Tibial nerve (tissue), 4 donors: Measurements from ENCODE around the gene CFAP99. TPM values are rescaled to one million over a fixed set of nuclear protein-coding genes. Genes with fewer than 3 reads are reported as not detected.

Experiments
- DNase-seq, 2 donors: peaks; one replicate each; pipeline ENCODE4 v3.0.0-alpha.2; 2019; ENCODE audit warnings: low spot score in 2 of 2
- H3K27ac ChIP-seq, 4 donors: fragments of 200-600 bp; sonication (generic) in 3 of 4; one replicate each; pipeline ENCODE4 v1.5.1; 2017 to 2019; ENCODE audit warnings: mild to moderate bottlenecking in 1 of 4
- H3K27me3 ChIP-seq, 2 donors: fragments of 200-600 bp; sonication (generic) in 1 of 2; one replicate each; pipeline versions ENCODE4 v1.5.1 to v1.6.0; 2017 to 2019
- H3K36me3 ChIP-seq, 3 donors: fragments of 200-600 bp; sonication (generic); one replicate each; pipeline ENCODE4 v1.5.1; 2018 to 2019
- H3K4me1 ChIP-seq, 4 donors: fragments of 200-600 bp; sonication (generic) in 3 of 4; one replicate each; pipeline ENCODE4 v1.5.1; 2017 to 2019
- H3K4me3 ChIP-seq, 4 donors: fragments of 200-600 bp; sonication (generic) in 3 of 4; one replicate each; pipeline ENCODE4 v1.5.1; 2017 to 2019; ENCODE audit warnings: mild to moderate bottlenecking in 1 of 4, moderate library complexity in 1 of 4
- H3K9me3 ChIP-seq, 4 donors: fragments of 200-600 bp; sonication (generic) in 3 of 4; one replicate each; pipeline ENCODE4 v1.5.1; 2017 to 2019
- EP300 ChIP-seq, 2 donors: sonication (generic); formaldehyde crosslinking; IDR thresholded peaks; one replicate each; pipeline ENCODE4 v1.6.1; 2017; ENCODE audit warnings: antibody characterized with exemption in 2 of 2, mild to moderate bottlenecking in 1 of 2
- POLR2A ChIP-seq, 2 donors: fragments of 450-650 bp; IDR thresholded peaks; one replicate each; pipeline ENCODE4 v1.6.1; 2017; ENCODE audit warnings: antibody characterized with exemption in 2 of 2, mild to moderate bottlenecking in 2 of 2, moderate library complexity in 2 of 2
- WGBS, 2 donors: methylation state at CpG; one replicate each; pipeline ENCODE4 v1.1.5; 2018; 5-methylcytosine and 5-hydroxymethylcytosine counted together
- total RNA-seq, 4 donors: library from RNA; depleted of rRNA; stranded (reverse); fragments of >200 nt; gene quantifications; one replicate each; pipeline ENCODE4 v1.1.0, GENCODE V29; 2016
- TF ChIP-seq, protein P1 (sequence below), 5 experiments: fragments of 200-600 bp in 3 of 5; fragments of 450-650 bp in 2 of 5; sonication (generic) in 3 of 5; IDR thresholded peaks; one replicate each; pipeline ENCODE4 v1.5.1; 2016 to 2019; ENCODE audit warnings: antibody characterized with exemption in 5 of 5, mild to moderate bottlenecking in 3 of 5, moderate library complexity in 2 of 5

The CFAP99 gene
- total RNA-seq, 4 donors from 2014 or later, result not detected

DNA sequence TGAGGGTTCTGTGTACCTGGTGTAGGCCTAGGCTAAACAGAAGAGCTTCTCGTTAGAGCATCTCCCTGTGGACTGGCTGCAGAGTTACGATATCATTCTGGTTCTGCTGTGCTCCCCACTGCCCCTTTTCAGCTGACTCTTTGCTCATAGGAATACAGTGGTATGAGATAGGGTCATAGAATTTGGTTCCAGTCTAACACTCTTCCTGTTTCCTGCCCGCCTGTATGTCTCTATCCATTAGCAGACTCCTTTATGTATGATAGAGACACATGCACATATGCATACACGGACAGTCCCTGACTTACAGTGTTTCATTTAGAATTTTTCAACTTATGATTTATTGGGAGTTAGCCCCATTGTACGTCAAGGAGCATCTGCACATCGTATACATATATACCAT, 65.4 kb downstream of the CFAP99 start:
- H3K9me3 ChIP-seq, result no peaks in the 10 kb centered on the region
- H3K27ac ChIP-seq, result peak overlapping the region in 3 of 4 donors; percentile 33 to 44 (median 40)
- H3K4me1 ChIP-seq, result peaks cover 0 to 88% (median 61%) of the 10 kb centered on the region in 4 donors
- TF ChIP-seq, protein P1, sequence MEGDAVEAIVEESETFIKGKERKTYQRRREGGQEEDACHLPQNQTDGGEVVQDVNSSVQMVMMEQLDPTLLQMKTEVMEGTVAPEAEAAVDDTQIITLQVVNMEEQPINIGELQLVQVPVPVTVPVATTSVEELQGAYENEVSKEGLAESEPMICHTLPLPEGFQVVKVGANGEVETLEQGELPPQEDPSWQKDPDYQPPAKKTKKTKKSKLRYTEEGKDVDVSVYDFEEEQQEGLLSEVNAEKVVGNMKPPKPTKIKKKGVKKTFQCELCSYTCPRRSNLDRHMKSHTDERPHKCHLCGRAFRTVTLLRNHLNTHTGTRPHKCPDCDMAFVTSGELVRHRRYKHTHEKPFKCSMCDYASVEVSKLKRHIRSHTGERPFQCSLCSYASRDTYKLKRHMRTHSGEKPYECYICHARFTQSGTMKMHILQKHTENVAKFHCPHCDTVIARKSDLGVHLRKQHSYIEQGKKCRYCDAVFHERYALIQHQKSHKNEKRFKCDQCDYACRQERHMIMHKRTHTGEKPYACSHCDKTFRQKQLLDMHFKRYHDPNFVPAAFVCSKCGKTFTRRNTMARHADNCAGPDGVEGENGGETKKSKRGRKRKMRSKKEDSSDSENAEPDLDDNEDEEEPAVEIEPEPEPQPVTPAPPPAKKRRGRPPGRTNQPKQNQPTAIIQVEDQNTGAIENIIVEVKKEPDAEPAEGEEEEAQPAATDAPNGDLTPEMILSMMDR (IDR thresholded peaks at IDR 0.05), result no peak
- TF ChIP-seq POLR2A (IDR thresholded peaks at IDR 0.05), result no peak
- no peak for TF ChIP-seq EP300 (IDR thresholded peaks at IDR 0.05)
- 76 to 81% methylated on average over 6 of the region's 6 CpGs for WGBS, 2 donors
- DNase-seq, result no peak
- no peaks in the 10 kb centered on the region for H3K27me3 ChIP-seq
- H3K4me3 ChIP-seq, result no peak overlapping the region
- H3K36me3 ChIP-seq, result peaks cover 0 to 2% (median 1%) of the 10 kb centered on the region in 3 donors

DNA sequence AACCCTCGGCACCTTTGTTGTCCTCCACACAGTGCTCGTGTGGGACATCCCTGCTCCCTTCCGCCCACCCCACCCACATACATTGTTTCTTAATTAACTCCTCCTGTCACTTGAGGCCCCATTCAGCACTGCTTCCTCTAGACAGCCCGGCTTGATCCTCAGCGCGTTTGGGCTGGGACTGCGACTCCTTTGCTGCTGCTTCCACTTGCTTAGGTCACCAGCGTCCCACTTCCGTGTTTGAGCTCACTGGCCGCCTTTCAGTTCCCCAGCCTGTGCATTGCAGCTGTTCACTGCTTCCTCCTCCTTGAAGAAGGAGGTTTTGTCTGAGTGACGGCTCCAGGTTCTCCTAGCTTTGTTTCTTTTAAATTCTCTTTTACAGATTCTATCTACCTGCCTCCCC, 66.2 kb downstream of the CFAP99 start:
- Histone ChIP-seq H3K27ac (peak overlapping the region in 3 of 4 donors; percentile 40 to 60 (median 44)), H3K27me3 (no peaks in the 10 kb centered on the region), H3K4me3 (no peak overlapping the region), H3K9me3 (no peaks in the 10 kb centered on the region), H3K36me3 (peaks cover 0 to 10% (median 6%) of the 10 kb centered on the region in 3 donors), H3K4me1 (peaks cover 0 to 86% (median 61%) of the 10 kb centered on the region in 4 donors)
- TF ChIP-seq EP300 (IDR thresholded peaks at IDR 0.05) (peak in 1 of 2 donors; percentile 63), POLR2A (IDR thresholded peaks at IDR 0.05) (no peak)
- TF ChIP-seq, protein P1 (IDR thresholded peaks at IDR 0.05), result no peak
- 18 to 25% methylated on average over 11 of the region's 11 CpGs for WGBS, 2 donors
- peak; percentile 35 to 61 for DNase-seq

DNA sequence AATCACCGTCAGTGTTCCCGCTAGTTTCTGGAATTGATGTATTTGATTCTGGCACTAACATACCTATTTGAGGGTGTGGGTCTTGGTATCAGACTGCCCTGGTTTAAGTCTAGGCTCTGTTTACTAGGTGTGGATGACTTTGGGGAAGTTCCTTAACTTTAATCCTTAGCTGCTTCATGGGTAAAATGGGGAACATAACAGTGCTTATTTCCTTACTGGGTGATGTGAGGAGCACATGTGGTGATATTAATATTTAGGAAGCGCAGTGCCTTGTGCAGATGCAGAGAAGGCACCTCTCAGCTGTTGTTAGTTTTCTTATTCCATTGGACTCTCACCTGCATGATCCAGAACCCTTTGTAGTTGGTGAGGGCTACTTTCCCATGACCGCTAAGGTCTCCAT, 67.2 kb downstream of the CFAP99 start:
- Histone ChIP-seq H3K9me3 (no peaks in the 10 kb centered on the region), H3K4me3 (no peak overlapping the region), H3K4me1 (peaks cover 0 to 85% (median 59%) of the 10 kb centered on the region in 4 donors), H3K36me3 (peaks cover 0 to 20% (median 12%) of the 10 kb centered on the region in 3 donors), H3K27ac (peak overlapping the region in 1 of 4 donors; percentile 40), H3K27me3 (no peaks in the 10 kb centered on the region)
- 92% methylated on average over 4 of the region's 4 CpGs for WGBS, 2 donors
- TF ChIP-seq POLR2A (IDR thresholded peaks at IDR 0.05) (no peak), EP300 (IDR thresholded peaks at IDR 0.05) (no peak)
- TF ChIP-seq, protein P1 (IDR thresholded peaks at IDR 0.05), result no peak
- no peak for DNase-seq

DNA sequence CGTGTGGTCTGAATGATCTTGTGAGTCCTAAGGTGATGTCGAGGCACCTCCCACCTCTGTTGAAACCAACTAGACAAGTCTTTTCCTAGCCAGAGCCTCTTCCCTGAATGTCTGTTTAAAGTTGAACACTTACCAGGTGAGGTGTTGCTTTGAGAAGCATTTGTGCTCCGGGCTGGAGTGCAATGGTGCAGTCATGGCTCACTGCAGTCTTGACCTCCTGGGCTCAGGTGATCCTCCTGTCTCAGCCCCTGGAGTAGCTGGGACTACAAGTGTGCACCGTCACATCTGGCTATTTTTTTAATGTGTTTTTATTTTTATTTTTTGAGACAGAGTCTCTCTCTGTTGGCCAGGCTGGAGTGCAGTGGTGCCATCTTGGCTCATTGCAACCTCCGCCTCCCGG, 68.2 kb downstream of the CFAP99 start:
- WGBS, 2 donors, result 93 to 94% methylated on average over 6 of the region's 6 CpGs
- no peak for TF ChIP-seq POLR2A (IDR thresholded peaks at IDR 0.05)
- TF ChIP-seq EP300 (IDR thresholded peaks at IDR 0.05), result no peak
- TF ChIP-seq, protein P1 (IDR thresholded peaks at IDR 0.05), result no peak
- peaks cover 0 to 75% (median 49%) of the 10 kb centered on the region in 4 donors for H3K4me1 ChIP-seq

DNA sequence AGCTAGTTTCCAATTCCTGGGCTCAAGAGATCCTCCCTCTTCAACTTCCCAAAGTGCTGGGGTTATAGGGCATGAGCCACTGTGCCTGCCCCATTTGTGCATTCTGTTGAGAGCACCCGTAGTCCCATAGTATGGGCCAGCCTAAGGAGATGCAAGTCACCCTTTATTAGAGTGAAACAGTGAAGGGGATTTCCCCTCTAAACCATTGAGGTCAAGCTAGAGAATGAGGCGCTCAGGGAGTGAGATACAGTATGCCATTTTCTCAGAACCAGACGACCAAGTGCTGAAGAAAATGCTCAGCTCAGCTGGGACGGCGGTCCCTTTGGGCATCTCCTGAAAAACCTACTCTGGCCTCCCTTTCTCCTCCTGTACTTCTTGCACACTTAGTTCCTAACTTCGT, 68.9 kb downstream of the CFAP99 start:
- no peaks in the 10 kb centered on the region for H3K27me3 ChIP-seq
- DNase-seq, result no peak
- no peak for TF ChIP-seq EP300 (IDR thresholded peaks at IDR 0.05)
- no peak for TF ChIP-seq POLR2A (IDR thresholded peaks at IDR 0.05)
- TF ChIP-seq, protein P1 (IDR thresholded peaks at IDR 0.05), result no peak
- no peak overlapping the region for H3K27ac ChIP-seq
- H3K36me3 ChIP-seq, result peaks cover 0 to 37% (median 18%) of the 10 kb centered on the region in 3 donors
- 58 to 73% methylated on average over 6 of the region's 6 CpGs for WGBS, 2 donors
- H3K4me3 ChIP-seq, result no peak overlapping the region
- H3K9me3 ChIP-seq, result no peaks in the 10 kb centered on the region
- H3K4me1 ChIP-seq, result peaks cover 0 to 74% (median 43%) of the 10 kb centered on the region in 4 donors

More for the DNA sequence above, 68.2 kb downstream of the CFAP99 start:
- Histone ChIP-seq H3K4me3 (no peak overlapping the region), H3K9me3 (no peaks in the 10 kb centered on the region), H3K27me3 (no peaks in the 10 kb centered on the region), H3K27ac (no peak overlapping the region), H3K36me3 (peaks cover 0 to 30% (median 18%) of the 10 kb centered on the region in 3 donors)
- no peak for DNase-seq
